HS-5 (cell line): ENCODE data around the gene ATG4A.

ENCODE experiments used
- DNase-seq: peaks from one replicate; pipeline ENCODE4 v3.0.0-alpha.2; 2012; ENCODE audit warnings: low read depth

ATG4A gene

DNA sequence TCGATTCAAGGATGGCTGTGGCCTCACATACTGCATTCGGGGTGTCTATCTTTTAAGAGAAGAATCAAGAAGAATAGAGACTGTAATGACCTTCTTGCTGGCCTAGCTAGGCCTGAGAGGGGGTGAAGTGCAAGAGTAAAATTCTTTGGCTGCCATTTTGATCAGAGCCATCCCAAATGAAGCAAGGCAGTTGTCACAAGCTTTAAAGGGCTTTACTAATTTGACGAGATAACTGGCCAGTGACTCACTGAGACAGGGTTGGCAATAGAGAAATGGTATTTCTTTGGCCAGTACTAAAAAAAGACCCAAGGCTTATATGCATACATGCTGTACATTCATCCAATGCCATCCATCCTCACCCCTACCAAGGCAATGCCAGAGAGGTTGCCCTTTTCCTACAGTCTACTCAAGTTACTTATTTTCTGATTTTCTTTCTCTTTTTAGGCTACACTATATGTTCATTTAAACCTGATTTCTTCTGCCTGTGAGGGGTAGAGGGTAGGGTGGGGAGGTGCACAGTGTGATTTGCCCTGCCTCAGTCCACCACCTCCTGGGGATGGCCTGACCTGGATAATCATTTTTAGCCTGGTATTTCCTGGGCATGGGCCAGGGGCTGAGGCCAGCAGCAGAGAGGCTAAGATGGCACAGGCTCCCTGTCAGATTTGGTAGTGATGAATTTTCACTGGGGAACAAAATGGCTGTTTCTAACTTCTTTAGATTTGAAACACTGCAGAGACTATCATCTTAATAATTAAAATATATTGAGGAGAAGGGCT, 32.2 kb downstream of the ATG4A start:
- DNase-seq = no peak

DNA sequence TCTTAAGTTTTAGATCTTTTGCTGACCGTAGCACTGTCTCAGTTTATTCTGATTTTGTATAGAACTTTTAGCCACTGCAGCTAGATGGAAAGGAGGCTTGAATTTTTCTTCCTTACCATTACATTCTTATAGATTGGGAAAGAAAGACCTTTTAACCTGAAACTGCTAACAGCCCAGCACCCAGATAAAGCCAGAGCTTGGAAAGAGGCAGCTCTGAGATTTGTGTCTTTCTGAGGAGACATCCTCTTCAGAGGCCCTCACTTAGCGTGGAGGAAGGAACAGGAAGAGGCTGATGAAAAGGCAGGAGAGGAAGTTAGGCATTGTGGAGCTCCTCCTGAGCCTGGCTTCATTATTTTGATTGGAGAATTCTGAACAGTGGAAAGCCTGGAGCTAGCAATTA, 35.1 kb downstream of the ATG4A start:
- no peak for DNase-seq

DNA sequence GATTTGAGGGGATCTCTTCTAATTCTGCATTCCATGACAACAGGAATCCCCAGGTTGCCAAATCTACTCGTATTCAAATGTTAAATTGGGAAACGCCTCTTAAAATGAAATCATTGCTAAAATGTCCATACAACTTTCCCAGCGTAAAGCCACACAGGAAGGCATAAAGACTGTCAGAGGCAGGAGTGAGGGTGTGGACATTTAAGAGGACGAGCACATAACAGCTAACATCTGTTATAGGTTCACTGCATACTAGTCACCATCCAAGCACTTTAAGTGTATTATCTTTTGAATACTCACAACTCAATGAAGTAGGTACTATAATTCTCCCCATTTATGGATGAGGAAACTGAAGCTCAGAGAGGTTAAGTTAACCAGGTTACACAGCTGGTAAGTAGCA, 35.6 kb downstream of the ATG4A start:
- DNase-seq = no peak

DNA sequence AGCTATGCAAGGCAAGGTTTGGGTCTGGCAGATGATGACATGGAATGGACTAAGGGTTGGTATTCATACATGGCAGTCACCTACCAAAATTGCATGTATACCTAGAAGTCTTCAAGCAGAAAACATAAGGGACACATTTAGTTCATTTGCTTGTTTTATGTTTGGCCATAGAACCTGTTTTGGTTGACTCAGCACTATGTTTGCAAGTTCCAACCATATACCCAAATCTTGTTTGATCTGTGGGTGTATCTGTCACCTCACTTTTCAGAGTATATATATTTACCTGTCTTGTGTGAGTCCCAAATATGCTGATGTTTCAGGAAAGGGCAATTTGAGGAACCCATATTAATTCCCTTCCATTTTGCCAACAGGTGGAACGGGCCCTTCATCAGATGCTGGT, 39.3 kb downstream of the ATG4A start:
- DNase-seq = no peak

DNA sequence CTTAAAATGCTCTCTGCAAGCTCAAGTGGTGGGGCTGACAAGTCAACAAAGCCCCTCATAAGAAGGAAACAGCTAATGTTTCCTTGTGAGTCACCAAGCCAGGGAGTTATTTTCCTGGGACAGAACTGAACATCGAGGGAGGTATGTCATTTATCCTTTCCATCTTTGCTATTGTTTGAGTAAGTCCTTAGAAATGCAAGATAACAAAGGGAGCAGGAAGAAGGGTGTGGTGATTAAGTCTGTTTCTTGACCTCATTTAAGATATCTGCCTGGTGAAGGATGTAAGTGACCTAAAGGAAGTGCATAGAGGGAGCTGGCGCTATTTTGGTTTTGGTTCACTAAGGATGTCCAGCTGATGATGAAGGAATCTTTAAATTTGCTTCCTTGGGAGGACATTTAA, 39.9 kb downstream of the ATG4A start:
- peak; percentile 43 for DNase-seq

DNA sequence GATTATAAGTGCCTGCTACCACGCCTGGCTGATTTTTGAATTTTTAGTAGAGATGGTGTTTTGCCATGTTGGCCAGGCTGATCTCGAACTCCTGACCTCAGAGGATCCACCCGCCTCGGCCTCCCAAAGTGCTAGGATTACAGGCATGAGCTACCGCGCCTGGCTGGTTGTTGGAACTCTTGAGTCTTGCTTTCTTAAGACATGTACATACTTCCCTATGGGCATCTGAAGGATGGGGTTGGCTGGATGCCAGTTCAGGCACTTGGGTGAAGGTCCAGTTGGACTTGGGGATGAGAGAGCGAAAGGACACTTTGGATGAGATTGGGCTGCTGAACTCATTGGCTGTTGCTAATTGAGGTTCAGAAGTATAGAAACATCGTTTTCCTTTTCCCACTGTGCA, 40.5 kb downstream of the ATG4A start:
- DNase-seq = no peak

DNA sequence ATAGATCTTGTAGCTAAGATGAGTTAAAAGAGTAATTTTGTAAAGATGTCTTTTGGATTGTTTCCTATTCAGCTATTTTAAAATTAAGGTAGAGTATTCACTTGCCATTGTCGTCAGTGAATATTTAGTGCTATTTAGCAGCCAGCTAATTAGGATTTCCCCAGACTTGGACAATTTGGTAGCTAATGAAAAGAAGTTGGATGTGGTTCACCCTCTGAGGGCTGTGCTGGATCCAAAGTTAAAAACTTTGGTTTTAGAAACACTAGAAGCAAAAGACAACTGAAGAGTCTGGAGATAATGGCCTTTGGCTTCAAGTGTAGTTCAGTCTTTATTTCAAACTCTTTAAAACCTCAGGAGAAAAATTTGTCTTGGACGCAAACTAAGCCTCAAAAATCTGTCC, 41.3 kb downstream of the ATG4A start:
- DNase-seq = no peak

DNA sequence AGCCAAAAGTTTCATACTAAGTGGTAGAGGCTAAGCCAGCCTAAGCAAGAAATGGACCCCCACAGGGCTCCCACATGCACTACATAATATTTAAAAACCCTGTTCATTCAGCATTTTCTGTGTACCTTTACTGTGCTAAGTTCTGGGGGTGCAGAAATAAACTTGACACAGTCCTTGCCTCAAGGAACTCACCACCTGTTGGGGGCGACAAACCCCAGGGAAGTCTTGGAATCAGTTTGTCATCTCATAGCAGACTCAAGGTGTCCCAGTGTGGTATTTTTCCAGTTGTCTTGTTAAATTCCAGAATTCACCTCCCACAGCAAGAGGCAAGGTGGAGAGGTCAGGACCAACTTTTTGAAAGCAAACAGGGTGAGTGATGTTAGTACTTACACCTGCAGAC, 43.1 kb downstream of the ATG4A start:
- no peak for DNase-seq

DNA sequence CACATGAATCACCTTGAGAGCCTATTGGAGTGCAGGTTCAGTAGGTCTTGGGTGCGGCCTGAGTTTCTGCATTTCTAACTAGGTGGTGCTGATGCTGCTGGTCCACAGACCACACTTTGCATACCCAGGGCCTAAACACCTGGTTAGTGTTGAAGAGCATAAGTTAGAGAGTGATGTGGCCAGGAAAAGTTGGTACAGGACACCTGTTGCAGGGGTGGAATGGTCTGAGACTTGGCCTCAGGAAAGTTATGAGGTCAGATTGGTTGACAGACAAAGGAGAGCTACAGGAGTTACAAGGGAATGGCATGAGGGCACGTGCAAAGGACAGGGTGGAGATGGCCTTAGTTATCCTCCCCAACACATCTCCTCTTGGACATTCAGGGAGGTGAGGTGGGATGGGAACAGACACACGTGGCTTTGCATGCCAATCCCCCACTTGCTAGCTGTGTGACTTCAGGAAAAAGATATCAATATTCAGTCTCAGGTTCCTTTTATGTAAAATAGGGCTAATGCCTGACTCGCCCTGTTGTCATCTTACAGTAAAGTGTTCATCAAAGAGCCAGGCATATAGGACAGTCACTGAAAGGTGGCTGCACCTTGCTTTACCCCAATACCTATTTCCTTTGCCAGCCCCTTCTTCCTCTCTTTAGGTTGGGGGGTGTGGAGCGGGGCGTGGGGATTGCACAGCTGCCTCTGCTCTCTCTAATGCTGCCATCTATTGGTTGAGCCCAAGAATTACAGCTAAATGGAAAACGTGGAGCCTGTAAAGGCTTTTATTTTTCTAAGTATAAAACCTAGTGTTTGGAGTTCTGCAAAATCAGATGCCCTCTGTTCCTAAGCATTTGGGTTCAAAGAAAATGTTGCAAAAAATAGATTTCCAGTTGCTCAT, 47.5 kb downstream of the ATG4A start:
- no peak for DNase-seq

DNA sequence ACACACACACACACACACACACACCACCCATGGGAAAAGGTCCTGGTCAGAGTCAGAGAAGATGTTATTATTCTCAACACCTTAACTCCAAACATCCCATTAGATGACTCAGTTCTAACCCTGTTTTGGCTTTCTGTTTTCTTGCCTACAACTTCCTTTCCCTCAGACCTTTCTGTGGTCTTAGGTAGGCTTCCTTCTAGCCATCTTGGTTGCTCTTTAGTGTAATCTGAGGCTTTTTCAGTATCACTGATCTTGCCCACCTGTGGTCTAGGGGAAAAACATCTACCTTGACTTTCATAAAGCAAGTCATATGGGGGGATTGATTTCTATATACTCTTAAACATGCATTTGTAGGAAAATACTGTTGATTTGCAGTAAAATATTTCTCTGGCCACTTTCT, 56.9 kb downstream of the ATG4A start:
- no peak for DNase-seq

DNA sequence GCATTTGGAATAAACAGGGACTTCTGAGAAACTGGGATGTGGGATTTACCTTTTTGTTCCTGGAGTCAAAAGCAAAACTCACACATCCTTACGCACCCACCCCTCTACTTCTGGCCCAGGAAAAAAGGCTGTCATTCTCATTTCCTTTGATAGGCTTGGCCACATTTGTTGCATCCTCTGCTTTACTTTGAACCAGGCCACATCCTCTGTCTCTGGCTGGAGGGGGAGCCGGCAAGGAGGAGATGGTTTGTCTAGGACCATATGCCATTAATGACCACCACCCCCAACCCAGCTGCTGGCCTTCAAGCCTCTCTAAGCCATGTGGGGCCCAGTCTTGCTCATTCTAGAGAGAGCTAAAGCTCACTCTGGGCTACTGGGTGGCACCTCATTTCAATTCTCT, 64.5 kb downstream of the ATG4A start:
- no peak for DNase-seq

DNA sequence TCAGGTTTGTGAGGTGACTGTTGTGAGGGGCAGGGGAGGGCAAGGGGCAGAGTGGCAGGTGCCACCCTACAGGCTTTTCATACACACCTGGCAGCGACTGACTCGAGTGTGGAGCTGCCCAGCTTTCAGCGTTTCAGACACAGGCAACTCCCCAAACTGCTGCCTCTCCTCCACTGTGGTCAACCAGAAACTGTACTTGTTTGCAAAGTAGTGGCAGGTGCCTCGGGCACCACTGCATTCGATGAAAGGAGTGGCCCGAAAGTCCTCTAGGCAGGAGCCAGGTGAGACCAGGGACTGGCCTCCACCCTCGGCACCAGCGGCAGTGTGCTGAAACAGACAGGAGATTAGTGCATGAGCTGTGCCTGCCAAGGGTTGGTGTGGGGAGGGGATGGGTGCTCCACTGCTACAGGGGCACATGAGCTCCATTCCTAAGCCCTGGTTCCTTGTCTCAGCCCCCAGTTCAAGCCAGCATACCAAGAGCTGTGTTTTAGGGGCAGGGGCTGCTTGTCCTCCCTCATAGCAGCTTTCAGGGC, 65.4 kb downstream of the ATG4A start:
- DNase-seq = no peak

DNA sequence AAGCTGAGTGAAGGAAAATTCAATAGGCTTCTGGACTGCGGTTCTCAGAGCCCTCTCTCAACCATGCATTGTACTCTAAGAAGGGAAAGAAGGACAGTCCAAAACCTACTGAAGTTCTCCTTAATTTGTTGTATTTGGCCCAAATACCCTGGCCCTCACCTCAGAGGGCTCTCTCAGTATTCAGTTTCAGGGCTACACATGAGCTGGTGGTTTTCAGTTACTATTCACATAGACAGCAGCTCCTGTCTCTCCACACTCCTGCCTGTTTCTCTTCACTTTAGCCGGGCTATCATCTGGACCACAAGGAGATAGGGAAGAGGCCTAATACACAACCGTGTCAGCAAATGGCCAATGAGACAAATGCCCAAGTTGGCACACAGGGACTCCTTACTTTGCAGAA, 66.0 kb downstream of the ATG4A start:
- no peak for DNase-seq

DNA sequence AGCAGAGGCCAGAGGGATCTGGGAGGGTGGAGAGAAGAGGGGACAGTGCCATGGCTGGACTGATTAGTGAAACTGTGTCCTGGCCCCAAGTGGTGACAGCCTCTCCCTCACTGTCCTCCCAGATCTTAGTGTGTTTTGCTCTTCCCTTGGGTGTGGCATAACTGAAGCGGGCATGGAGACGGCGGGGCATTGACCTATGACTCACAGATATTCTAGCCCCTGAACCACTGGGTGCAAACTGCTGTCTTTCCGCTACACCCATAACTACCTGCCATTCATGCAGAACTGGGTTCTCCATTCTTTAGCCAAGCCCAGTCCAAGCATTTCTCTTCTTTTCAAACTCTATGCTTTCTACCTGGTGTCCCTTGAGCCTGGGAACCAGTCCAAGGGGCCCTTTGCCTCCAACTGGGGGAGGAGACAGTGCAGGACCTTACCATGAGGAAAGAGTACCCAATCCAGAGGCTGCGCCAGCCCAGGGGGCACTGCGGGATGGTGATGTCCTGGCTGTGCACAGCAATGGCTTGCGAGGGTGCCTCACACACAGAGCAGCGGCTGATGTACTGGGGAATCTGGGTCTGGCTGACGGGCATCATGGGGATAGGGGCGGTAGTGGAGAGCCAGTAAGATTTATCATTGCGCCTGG, 67.6 kb downstream of the ATG4A start:
- DNase-seq = no peak

DNA sequence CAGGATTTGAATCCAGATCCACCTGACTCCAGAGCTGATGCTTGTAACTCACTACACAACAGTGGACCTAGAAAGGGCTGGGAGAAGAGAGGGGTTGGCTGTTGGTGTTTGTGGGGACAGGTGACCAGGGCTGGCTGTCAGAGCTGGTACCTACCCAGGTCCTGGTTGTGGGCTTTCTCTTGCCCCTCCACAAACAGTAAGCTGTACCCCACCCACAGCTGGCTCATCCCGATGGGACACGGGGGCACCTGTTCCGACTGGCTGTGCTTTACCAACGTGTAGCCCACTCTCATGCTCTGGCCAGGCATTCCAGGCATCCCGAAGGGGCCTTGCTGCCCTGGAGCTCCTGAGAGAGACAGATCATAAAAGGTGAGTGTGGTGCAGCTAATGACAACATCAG, 68.7 kb downstream of the ATG4A start:
- no peak for DNase-seq

DNA sequence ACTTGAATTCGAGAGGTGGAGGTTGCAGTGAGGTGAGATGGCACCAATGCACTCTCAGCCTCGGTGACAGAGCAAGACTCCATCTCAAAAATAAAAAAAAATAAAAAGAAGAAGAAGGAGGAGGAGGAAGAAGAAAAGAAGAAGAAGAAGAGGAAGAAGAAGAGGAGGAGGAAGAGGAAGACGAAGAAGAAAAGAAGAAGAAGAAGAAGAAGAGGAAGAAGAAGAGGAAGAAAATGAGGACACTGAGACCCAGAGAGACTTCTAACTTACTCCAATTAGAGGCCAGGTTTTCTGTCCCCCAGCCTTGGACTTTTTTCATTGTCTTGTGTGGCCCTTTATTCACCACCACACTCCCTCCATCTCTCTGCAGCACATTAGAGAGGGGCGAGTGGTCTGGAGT, 70.7 kb downstream of the ATG4A start:
- DNase-seq = no peak

DNA sequence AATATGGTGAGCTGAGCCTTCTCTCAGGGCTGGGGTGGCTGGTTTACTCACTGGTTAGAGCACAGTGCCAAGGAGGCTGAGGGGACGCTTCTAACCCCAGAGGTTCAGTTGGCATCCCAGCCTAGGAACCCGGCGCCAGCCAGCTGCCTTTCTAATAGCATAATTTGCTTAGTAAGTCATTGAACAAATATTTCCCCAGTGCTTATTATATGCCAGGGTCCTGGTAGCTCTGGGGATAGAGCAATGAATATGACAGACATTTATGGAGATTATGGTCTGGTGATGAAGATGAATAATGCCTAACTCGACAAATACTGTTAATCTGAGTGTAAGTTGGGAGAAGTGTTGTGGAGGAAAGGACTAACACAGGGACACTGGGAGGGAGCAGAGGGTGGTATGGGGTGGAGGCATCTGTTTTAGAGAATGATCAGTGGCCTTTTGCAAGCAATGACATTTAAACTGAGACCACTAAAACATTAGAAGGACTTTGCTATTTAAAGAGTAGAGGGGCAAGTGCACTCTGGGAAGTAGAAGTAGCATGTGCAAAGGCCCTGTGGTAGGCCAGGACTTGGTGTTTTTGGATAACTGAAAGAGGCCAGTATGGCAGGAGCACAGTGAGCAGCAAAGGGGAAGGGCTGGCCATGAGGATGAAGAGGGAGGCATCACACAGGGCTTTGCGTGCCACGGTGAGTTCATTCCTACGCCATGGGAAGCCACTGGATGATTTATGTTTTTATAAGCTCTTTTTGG, 71.9 kb downstream of the ATG4A start:
- no peak for DNase-seq

DNA sequence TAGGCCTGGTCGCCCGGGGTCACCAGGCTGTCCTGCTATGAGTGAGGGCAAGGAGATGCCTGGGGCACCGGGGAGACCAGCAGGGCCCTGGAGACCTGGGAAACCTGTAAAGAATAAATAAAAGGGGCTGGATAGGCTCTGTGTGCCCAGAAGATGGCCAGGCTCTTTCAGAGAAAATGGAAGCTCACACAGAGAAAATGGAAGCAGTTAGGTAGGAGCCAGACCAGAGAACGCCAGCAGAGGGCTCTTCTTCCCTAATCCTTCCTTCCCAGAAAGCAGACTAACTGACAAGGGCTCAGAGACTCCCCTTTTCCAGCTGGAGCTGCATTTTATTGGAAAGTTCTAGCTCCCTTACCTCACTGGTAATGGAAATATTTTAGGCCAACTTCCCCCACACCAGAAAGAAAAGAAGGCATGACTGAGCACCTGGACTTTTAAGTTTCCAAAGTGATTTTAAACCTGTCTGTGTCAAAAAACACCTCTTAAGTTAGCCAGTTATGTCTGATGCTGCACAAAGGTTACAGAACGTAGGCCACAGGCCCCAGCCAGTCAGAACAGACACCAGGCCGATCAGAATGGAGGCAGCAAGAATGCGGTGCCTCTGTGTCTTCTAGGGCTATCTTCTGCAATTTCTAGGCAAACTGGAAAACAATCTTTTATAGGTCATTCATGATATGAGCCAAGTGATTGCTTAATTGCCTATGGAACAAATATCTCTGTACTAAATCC, 74.0 kb downstream of the ATG4A start:
- DNase-seq = no peak

DNA sequence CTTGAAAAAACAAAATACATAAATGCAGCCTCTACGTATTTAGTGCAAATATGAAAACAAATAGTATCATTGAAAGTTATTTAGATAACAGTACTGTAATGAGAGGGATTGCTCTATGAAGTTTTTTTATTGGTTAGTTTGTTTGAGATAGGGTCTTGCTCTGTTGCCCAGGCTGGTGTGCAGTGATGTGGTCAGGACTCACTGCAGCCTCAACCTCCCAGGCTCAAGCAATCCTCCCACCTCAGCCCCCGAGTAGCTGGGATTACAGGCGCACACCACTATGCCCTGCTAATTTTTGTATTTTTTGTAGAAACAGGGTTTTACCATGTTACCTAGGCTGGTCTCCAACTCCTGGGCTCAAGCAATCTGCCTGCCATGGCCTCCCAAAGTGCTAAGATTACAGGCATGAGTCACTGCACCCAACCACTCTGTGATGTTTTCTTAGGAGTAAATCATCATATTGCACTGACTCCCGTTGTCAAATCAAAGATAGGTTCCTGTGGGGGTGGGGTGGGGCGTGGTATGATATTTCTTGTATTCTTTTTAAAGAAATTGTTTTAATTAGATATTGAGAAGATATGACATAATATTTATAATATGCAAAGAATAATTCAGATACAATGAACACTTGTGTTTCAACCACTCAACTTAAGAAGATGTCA, 75.8 kb downstream of the ATG4A start:
- DNase-seq = no peak

DNA sequence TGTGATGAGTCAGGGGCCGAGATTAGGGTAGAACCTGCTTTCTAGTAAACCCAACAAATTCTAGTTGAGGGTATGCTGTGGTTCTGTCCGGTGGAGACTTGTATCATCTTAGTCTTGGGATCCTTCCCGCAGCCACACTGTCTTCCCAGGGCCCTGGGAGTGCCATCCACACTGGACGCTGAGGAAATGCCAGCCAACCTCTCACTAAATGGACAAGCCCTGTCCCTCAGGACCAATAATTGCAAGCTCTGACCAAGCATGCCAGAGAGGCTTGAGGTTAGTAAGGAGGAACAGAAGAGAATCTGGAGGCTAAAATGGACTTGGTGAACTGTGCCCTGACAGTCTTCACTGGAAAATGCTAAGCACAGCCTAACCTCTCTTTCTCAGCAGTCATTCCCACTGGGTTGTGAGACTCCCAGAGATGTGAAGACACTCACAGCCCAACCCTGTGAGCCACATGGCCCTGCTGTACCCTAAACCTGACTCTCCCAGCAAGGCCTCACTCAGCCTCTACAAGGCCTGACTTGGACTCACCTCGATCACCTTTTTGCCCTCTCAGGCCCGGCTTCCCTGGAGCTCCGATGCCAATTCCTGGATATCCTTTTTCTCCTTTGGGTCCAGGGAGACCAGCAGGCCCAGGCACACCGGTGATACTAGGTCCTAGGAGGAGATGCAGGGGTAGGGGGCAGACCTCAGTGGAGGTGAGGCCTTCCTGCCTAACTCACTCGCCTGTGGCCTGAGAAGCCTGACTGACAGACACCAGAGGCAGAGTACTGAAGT, 77.6 kb downstream of the ATG4A start:
- no peak for DNase-seq
